ENCODE results near the gene XPO1.

XPO1 gene

GRCh38 chr2:61535449-61535848 lies 2.7 kb downstream of the XPO1 start:
- Histone ChIP-seq H3K9me3 (ENCODE audit: control insufficient read depth, insufficient read depth, low read depth, low read length) (no peaks in the 10 kb centered on the region), H3K4me1 (ENCODE audit: control insufficient read depth, insufficient read depth, low read length) (peaks cover 21% of the 10 kb centered on the region), H3K9ac (ENCODE audit: low read length) (peak overlapping the region; percentile 96), H3K4me3 (ENCODE audit: low read depth, low read length) (peak overlapping the region; percentile 79), H3K27me3 (ENCODE audit: control insufficient read depth, insufficient read depth, low read length) (no peaks in the 10 kb centered on the region), H3K27ac (ENCODE audit: low read depth, low read length) (peak overlapping the region; percentile 27; the same call in 1 of the 2 replicates), H3K36me3 (ENCODE audit: control insufficient read depth, insufficient read depth, low read length) (peaks cover 29% of the 10 kb centered on the region)

GRCh38 chr2:61534926-61535325 lies 3.2 kb downstream of the XPO1 start:
- Histone ChIP-seq H3K36me3 (ENCODE audit: control insufficient read depth, insufficient read depth, low read length) (peaks cover 34% of the 10 kb centered on the region), H3K4me1 (ENCODE audit: control insufficient read depth, insufficient read depth, low read length) (peaks cover 21% of the 10 kb centered on the region), H3K9ac (ENCODE audit: low read length) (no peak overlapping the region)

GRCh38 chr2:61530749-61531148 lies 7.4 kb downstream of the XPO1 start:
- peaks cover 57% of the 10 kb centered on the region for H3K36me3 ChIP-seq (ENCODE audit: control insufficient read depth, insufficient read depth, low read length)
- no peak overlapping the region for H3K27ac ChIP-seq (ENCODE audit: low read depth, low read length)
- H3K9me3 ChIP-seq (ENCODE audit: control insufficient read depth, insufficient read depth, low read depth, low read length), result no peaks in the 10 kb centered on the region
- H3K4me3 ChIP-seq (ENCODE audit: low read depth, low read length), result no peak overlapping the region
- no peak overlapping the region for H3K9ac ChIP-seq (ENCODE audit: low read length)
- H3K27me3 ChIP-seq (ENCODE audit: control insufficient read depth, insufficient read depth, low read length), result no peaks in the 10 kb centered on the region
- peaks cover 17% of the 10 kb centered on the region for H3K4me1 ChIP-seq (ENCODE audit: control insufficient read depth, insufficient read depth, low read length)

More at GRCh38 chr2:61534926-61535325, 3.2 kb downstream of the XPO1 start:
- no peaks in the 10 kb centered on the region for H3K27me3 ChIP-seq (ENCODE audit: control insufficient read depth, insufficient read depth, low read length)
- no peaks in the 10 kb centered on the region for H3K9me3 ChIP-seq (ENCODE audit: control insufficient read depth, insufficient read depth, low read depth, low read length)
- peak overlapping the region; percentile 27; the same call in 1 of the 2 replicates for H3K27ac ChIP-seq (ENCODE audit: low read depth, low read length)
- H3K4me3 ChIP-seq (ENCODE audit: low read depth, low read length), result peak overlapping the region; percentile 79

- Histone ChIP-seq H3K4me1 (ENCODE audit: control insufficient read depth, insufficient read depth, low read length) (peaks cover 15% of the 10 kb centered on the region), H3K9me3 (ENCODE audit: control insufficient read depth, insufficient read depth, low read depth, low read length) (no peaks in the 10 kb centered on the region), H3K4me3 (ENCODE audit: low read depth, low read length) (no peak overlapping the region), H3K27me3 (ENCODE audit: control insufficient read depth, insufficient read depth, low read length) (no peaks in the 10 kb centered on the region), H3K27ac (ENCODE audit: low read depth, low read length) (no peak overlapping the region), H3K36me3 (ENCODE audit: control insufficient read depth, insufficient read depth, low read length) (peaks cover 63% of the 10 kb centered on the region), H3K9ac (ENCODE audit: low read length) (no peak overlapping the region)
Measured at GRCh38 chr2:61529944-61530735, 8.0 kb downstream of the XPO1 start.

- Histone ChIP-seq H3K4me1 (ENCODE audit: control insufficient read depth, insufficient read depth, low read length) (no peaks in the 10 kb centered on the region), H3K36me3 (ENCODE audit: control insufficient read depth, insufficient read depth, low read length) (peaks cover 95% of the 10 kb centered on the region), H3K27ac (ENCODE audit: low read depth, low read length) (no peak overlapping the region; the same call in 1 of the 2 replicates), H3K4me3 (ENCODE audit: low read depth, low read length) (no peak overlapping the region), H3K27me3 (ENCODE audit: control insufficient read depth, insufficient read depth, low read length) (no peaks in the 10 kb centered on the region), H3K9ac (ENCODE audit: low read length) (no peak overlapping the region), H3K9me3 (ENCODE audit: control insufficient read depth, insufficient read depth, low read depth, low read length) (no peaks in the 10 kb centered on the region)
Measured at GRCh38 chr2:61520261-61520660, 17.9 kb downstream of the XPO1 start.

GRCh38 chr2:61512768-61513398 lies 25.3 kb downstream of the XPO1 start:
- Histone ChIP-seq H3K9ac (ENCODE audit: low read length) (no peak overlapping the region), H3K4me1 (ENCODE audit: control insufficient read depth, insufficient read depth, low read length) (no peaks in the 10 kb centered on the region), H3K27me3 (ENCODE audit: control insufficient read depth, insufficient read depth, low read length) (no peaks in the 10 kb centered on the region), H3K27ac (ENCODE audit: low read depth, low read length) (no peak overlapping the region), H3K4me3 (ENCODE audit: low read depth, low read length) (no peak overlapping the region), H3K9me3 (ENCODE audit: control insufficient read depth, insufficient read depth, low read depth, low read length) (no peaks in the 10 kb centered on the region), H3K36me3 (ENCODE audit: control insufficient read depth, insufficient read depth, low read length) (peaks cover 99% of the 10 kb centered on the region)

GRCh38 chr2:61510674-61511671 lies 27.2 kb downstream of the XPO1 start:
- H3K9me3 ChIP-seq (ENCODE audit: control insufficient read depth, insufficient read depth, low read depth, low read length), result no peaks in the 10 kb centered on the region
- peaks cover 94% of the 10 kb centered on the region for H3K36me3 ChIP-seq (ENCODE audit: control insufficient read depth, insufficient read depth, low read length)
- H3K4me3 ChIP-seq (ENCODE audit: low read depth, low read length), result no peak overlapping the region
- H3K27me3 ChIP-seq (ENCODE audit: control insufficient read depth, insufficient read depth, low read length), result no peaks in the 10 kb centered on the region
- no peak overlapping the region for H3K27ac ChIP-seq (ENCODE audit: low read depth, low read length)
- H3K4me1 ChIP-seq (ENCODE audit: control insufficient read depth, insufficient read depth, low read length), result no peaks in the 10 kb centered on the region
- H3K9ac ChIP-seq (ENCODE audit: low read length), result no peak overlapping the region

GRCh38 chr2:61504949-61505348 lies 33.2 kb downstream of the XPO1 start:
- Histone ChIP-seq H3K27me3 (ENCODE audit: control insufficient read depth, insufficient read depth, low read length) (no peaks in the 10 kb centered on the region), H3K9me3 (ENCODE audit: control insufficient read depth, insufficient read depth, low read depth, low read length) (no peaks in the 10 kb centered on the region), H3K36me3 (ENCODE audit: control insufficient read depth, insufficient read depth, low read length) (peaks cover 88% of the 10 kb centered on the region), H3K4me1 (ENCODE audit: control insufficient read depth, insufficient read depth, low read length) (no peaks in the 10 kb centered on the region), H3K9ac (ENCODE audit: low read length) (no peak overlapping the region), H3K4me3 (ENCODE audit: low read depth, low read length) (no peak overlapping the region), H3K27ac (ENCODE audit: low read depth, low read length) (no peak overlapping the region)

- Histone ChIP-seq H3K36me3 (ENCODE audit: control insufficient read depth, insufficient read depth, low read length) (peaks cover 93% of the 10 kb centered on the region), H3K27me3 (ENCODE audit: control insufficient read depth, insufficient read depth, low read length) (no peaks in the 10 kb centered on the region), H3K9ac (ENCODE audit: low read length) (no peak overlapping the region), H3K27ac (ENCODE audit: low read depth, low read length) (no peak overlapping the region), H3K4me1 (ENCODE audit: control insufficient read depth, insufficient read depth, low read length) (no peaks in the 10 kb centered on the region), H3K9me3 (ENCODE audit: control insufficient read depth, insufficient read depth, low read depth, low read length) (no peaks in the 10 kb centered on the region), H3K4me3 (ENCODE audit: low read depth, low read length) (no peak overlapping the region)
Measured at GRCh38 chr2:61499060-61499459, 39.1 kb downstream of the XPO1 start.

GRCh38 chr2:61493523-61493942 lies 44.6 kb downstream of the XPO1 start:
- Histone ChIP-seq H3K27ac (ENCODE audit: low read depth, low read length) (no peak overlapping the region), H3K4me3 (ENCODE audit: low read depth, low read length) (no peak overlapping the region), H3K9me3 (ENCODE audit: control insufficient read depth, insufficient read depth, low read depth, low read length) (no peaks in the 10 kb centered on the region), H3K36me3 (ENCODE audit: control insufficient read depth, insufficient read depth, low read length) (peaks cover 99% of the 10 kb centered on the region), H3K9ac (ENCODE audit: low read length) (no peak overlapping the region), H3K27me3 (ENCODE audit: control insufficient read depth, insufficient read depth, low read length) (no peaks in the 10 kb centered on the region), H3K4me1 (ENCODE audit: control insufficient read depth, insufficient read depth, low read length) (no peaks in the 10 kb centered on the region)

All from HUES6 (cell line).